ENCODE data around the gene FICD. TPM values are rescaled to one million over a fixed set of nuclear protein-coding genes. Genes with fewer than 3 reads are reported as not detected.

Gene FICD
- total and polyA plus RNA-seq, 3 donors from 2014 or later = 10.0 to 16.7 (median 10.5) TPM

GRCh38 chr12:108479364-108480070 is 35.6 kb upstream of the FICD start:
- DNase-seq = no peak
- intact Hi-C loops (cut with DNase I; ENCODE audit: low total_unique reads) = no loop called here
- Histone ChIP-seq H3K9me3 (no peaks in the 10 kb centered on the region), H3K4me3 (no peak overlapping the region), H3K27ac (no peak overlapping the region), H3K27me3 (no peaks in the 10 kb centered on the region), H3K36me3 (ENCODE audit: low read depth, missing control alignments) (no peaks in the 10 kb centered on the region), H3K4me1 (no peaks in the 10 kb centered on the region)
- TF ChIP-seq POLR2A (IDR thresholded peaks at IDR 0.05) = no peak
- TF ChIP-seq, protein P1, sequence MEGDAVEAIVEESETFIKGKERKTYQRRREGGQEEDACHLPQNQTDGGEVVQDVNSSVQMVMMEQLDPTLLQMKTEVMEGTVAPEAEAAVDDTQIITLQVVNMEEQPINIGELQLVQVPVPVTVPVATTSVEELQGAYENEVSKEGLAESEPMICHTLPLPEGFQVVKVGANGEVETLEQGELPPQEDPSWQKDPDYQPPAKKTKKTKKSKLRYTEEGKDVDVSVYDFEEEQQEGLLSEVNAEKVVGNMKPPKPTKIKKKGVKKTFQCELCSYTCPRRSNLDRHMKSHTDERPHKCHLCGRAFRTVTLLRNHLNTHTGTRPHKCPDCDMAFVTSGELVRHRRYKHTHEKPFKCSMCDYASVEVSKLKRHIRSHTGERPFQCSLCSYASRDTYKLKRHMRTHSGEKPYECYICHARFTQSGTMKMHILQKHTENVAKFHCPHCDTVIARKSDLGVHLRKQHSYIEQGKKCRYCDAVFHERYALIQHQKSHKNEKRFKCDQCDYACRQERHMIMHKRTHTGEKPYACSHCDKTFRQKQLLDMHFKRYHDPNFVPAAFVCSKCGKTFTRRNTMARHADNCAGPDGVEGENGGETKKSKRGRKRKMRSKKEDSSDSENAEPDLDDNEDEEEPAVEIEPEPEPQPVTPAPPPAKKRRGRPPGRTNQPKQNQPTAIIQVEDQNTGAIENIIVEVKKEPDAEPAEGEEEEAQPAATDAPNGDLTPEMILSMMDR (IDR thresholded peaks at IDR 0.05) = no peak
- WGBS, 2 donors = 48 to 78% methylated on average over 6 of the region's 6 CpGs

DNA sequence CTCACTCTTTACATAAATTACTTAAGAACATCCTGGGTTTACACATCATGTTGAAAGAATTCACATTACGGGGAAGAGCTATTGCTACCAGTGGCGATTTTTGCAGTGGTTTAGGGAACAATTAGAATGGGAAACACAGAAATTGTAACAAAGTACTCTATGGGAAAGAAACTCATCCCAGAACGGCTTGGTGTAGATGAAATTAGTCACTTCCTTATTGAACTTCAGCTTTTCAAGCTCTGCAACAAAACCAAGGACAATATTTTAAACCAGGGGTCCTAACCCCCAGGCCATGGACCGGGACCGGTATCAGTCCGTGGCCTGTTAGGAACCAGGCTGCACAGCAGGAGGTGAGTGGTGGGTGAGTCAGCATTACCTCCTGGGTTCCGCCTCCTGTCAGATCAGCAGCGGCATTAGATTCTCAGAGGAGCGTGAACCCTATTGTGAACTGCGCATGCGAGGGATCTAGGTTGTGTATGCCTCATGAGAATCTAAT is 32.3 kb upstream of the FICD start:
- H3K9me3 ChIP-seq = no peaks in the 10 kb centered on the region
- no peak overlapping the region for H3K27ac ChIP-seq
- WGBS, 2 donors = 61 to 65% methylated on average over 6 to 11 of the region's 11 CpGs
- no peak for TF ChIP-seq POLR2A (IDR thresholded peaks at IDR 0.05)
- TF ChIP-seq, protein P1 (IDR thresholded peaks at IDR 0.05) = no peak
- H3K4me1 ChIP-seq = no peaks in the 10 kb centered on the region
- intact Hi-C loops (cut with DNase I; ENCODE audit: low total_unique reads) = no loop called here
- no peak for DNase-seq
- no peaks in the 10 kb centered on the region for H3K36me3 ChIP-seq (ENCODE audit: low read depth, missing control alignments)
- H3K27me3 ChIP-seq = no peaks in the 10 kb centered on the region
- H3K4me3 ChIP-seq = no peak overlapping the region

GRCh38 chr12:108483213-108484059 is 31.6 kb upstream of the FICD start:
- TF ChIP-seq, protein P1 (IDR thresholded peaks at IDR 0.05) = no peak
- no peak for TF ChIP-seq POLR2A (IDR thresholded peaks at IDR 0.05)
- Histone ChIP-seq H3K27me3 (no peaks in the 10 kb centered on the region), H3K4me3 (no peak overlapping the region), H3K9me3 (no peaks in the 10 kb centered on the region), H3K4me1 (no peaks in the 10 kb centered on the region), H3K27ac (no peak overlapping the region), H3K36me3 (ENCODE audit: low read depth, missing control alignments) (no peaks in the 10 kb centered on the region)
- DNase-seq = no peak
- WGBS, 2 donors = 65 to 76% methylated on average over 6 of the region's 6 CpGs
- intact Hi-C loops (cut with DNase I; ENCODE audit: low total_unique reads) = no loop called here

- H3K4me3 ChIP-seq = no peak overlapping the region
- H3K36me3 ChIP-seq (ENCODE audit: low read depth, missing control alignments) = no peaks in the 10 kb centered on the region
- no peak for DNase-seq
- no peaks in the 10 kb centered on the region for H3K4me1 ChIP-seq
- H3K27me3 ChIP-seq = no peaks in the 10 kb centered on the region
- TF ChIP-seq, protein P1 (IDR thresholded peaks at IDR 0.05) = no peak
- no peak for TF ChIP-seq POLR2A (IDR thresholded peaks at IDR 0.05)
- H3K27ac ChIP-seq = no peak overlapping the region
- WGBS, 2 donors = 87 to 93% methylated on average over 2 of the region's 2 CpGs
- intact Hi-C loops (cut with DNase I; ENCODE audit: low total_unique reads) = no loop called here
- no peaks in the 10 kb centered on the region for H3K9me3 ChIP-seq
Observed at GRCh38 chr12:108484431-108484830, 30.6 kb upstream of the FICD start.

All from testis (tissue), 3 donors.